ENCODE measurements around the gene SECTM1.

The SECTM1 gene

GRCh38 chr17:82274134-82275020 is 59.2 kb downstream of the SECTM1 start:
- TF ChIP-seq CTCF (IDR thresholded peaks at IDR 0.05; ENCODE audit: low read depth, low read length): no peak
- peak overlapping the region; percentile 84 for H3K4me3 ChIP-seq (ENCODE audit: low read depth, low read length)

- no peak for TF ChIP-seq CTCF (IDR thresholded peaks at IDR 0.05; ENCODE audit: low read depth, low read length)
Measured at GRCh38 chr17:82273327-82274133, 60.0 kb downstream of the SECTM1 start, which contains the start of gene CSNK1D. Gene CSNK1D, minus strand, starts transcription at chr17:82273700. Its CDS starts 319 bp downstream, at chr17:82273381.

GRCh38 chr17:82272495-82273326 is 60.9 kb downstream of the SECTM1 start:
- no peak for TF ChIP-seq CTCF (IDR thresholded peaks at IDR 0.05; ENCODE audit: low read depth, low read length)
- peak overlapping the region; percentile 84 for H3K4me3 ChIP-seq (ENCODE audit: low read depth, low read length)

More at GRCh38 chr17:82273327-82274133, 60.0 kb downstream of the SECTM1 start, which contains the start of gene CSNK1D:
- peak within 1 kb of the TSS; percentile 84 for H3K4me3 ChIP-seq (ENCODE audit: low read depth, low read length)

GRCh38 chr17:82271401-82271800 is 62.2 kb downstream of the SECTM1 start:
- peak overlapping the region; percentile 84; the same call in 1 of the 2 replicates for H3K4me3 ChIP-seq (ENCODE audit: low read depth, low read length)
- no peak for TF ChIP-seq CTCF (IDR thresholded peaks at IDR 0.05; ENCODE audit: low read depth, low read length)
